Purkinje cell (primary cell): ENCODE measurements around the gene CFAP410. TPM values are rescaled to one million over a fixed set of nuclear protein-coding genes. Genes with fewer than 3 reads are reported as not detected.

Experiments
- polyA plus RNA-seq: library from polyadenylated mRNA; unstranded; fragments of >200 nt; fragmentation: Nextera tagmentation; gene quantifications from 2 replicates; pipeline ENCODE4 v1.2.1, GENCODE V29; 2014

The CFAP410 gene
- polyA plus RNA-seq = 0.74 and 5.1 TPM in 2 replicates

GRCh38 chr21:44338971-44339910 lies at the start of gene CFAP410:
CFAP410 (minus strand) TSS chr21:44339390; CDS start chr21:44339194, 196 bp downstream.

DNA sequence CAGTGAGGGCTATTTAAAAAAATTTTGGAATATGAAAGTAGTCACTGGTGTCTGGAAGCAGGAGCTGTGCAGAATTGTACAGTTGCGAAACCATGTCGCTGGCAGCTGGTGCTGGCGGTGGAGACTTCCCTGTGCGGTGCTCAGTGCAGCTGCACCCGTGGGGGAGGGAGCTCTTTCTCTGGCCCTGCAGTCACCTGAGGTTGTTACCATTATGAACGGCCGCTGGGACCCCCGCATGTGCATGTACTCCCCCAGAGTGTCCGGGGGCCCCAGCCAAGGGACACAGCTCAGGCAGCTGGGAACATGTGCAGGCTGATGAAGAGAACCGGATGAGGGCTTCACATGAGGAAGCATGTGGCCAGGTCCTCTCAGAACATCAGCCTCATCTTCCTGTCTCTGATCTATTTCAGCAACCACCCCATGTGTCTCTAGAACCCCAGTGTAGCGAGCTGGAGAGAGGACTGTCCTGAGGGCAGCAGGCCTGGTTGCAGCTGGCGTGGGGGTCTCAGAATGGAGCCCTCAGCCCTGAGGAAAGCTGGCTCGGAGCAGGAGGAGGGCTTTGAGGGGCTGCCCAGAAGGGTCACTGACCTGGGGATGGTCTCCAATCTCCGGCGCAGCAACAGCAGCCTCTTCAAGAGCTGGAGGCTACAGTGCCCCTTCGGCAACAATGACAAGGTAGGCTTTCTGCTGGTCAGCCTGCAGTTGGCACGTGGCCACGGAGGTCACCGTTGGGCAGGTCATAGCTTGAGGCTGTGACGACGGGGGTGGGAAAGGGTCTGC lies 14.2 kb upstream of the CFAP410 start, which contains the start of gene TRPM2:
TRPM2 (plus strand) TSS at position 431 of the 780 bp plus-strand sequence; CDS start at position 511, 80 bp downstream.

GRCh38 chr21:44299458-44300261 lies 39.5 kb downstream of the CFAP410 start, which contains the start of gene PFKL:
PFKL (plus strand) TSS chr21:44300053; CDS start chr21:44300106, 53 bp downstream.

GRCh38 chr21:44285138-44285992 lies 53.8 kb downstream of the CFAP410 start, which contains the start of gene AIRE:
AIRE (plus strand) TSS chr21:44285876; CDS start chr21:44286007, 131 bp downstream.

Other genes with a start within 250 kb of the CFAP410 start
- gene PWP2, start 232.0 kb downstream of the CFAP410 start, polyA plus RNA-seq = 1.7 and 2.3 TPM in 2 replicates
- gene GATD3, start 205.7 kb downstream of the CFAP410 start, polyA plus RNA-seq = 0.97 and 6.1 TPM in 2 replicates
- 0.19 TPM in 1 of 2 replicates, not detected in the other for gene ICOSLG, start 98.4 kb downstream of the CFAP410 start, polyA plus RNA-seq
- gene DNMT3L, start 77.5 kb downstream of the CFAP410 start, polyA plus RNA-seq = not detected in 2 replicates
- gene AIRE, start 53.5 kb downstream of the CFAP410 start, polyA plus RNA-seq = not detected in 2 replicates
- gene PFKL, start 39.3 kb downstream of the CFAP410 start, polyA plus RNA-seq = 2.0 and 3.1 TPM in 2 replicates
- gene TRPM2, start 14.2 kb upstream of the CFAP410 start, polyA plus RNA-seq = 4.9 and 6.2 TPM in 2 replicates
- gene LRRC3, start 116.1 kb upstream of the CFAP410 start, polyA plus RNA-seq = not detected in 2 replicates
- gene KRTAP10-1, start 200.8 kb upstream of the CFAP410 start, polyA plus RNA-seq = not detected in 2 replicates
- not detected in 2 replicates for gene KRTAP10-2, start 212.1 kb upstream of the CFAP410 start, polyA plus RNA-seq
- gene KRTAP10-3, start 219.4 kb upstream of the CFAP410 start, polyA plus RNA-seq = not detected in 2 replicates
- not detected in 2 replicates for gene KRTAP10-4, start 234.3 kb upstream of the CFAP410 start, polyA plus RNA-seq
- not detected in 2 replicates for gene KRTAP10-5, start 241.2 kb upstream of the CFAP410 start, polyA plus RNA-seq